HepG2 (cell line): ENCODE measurements around the gene NKAIN4. TPM values are rescaled to one million over a fixed set of nuclear protein-coding genes. Genes with fewer than 3 reads are reported as not detected.

ENCODE experiments used
- ATF2 ChIP-seq: sonication (generic); formaldehyde crosslinking; IDR thresholded peaks from 2 replicates; pipeline ENCODE4 v1.4.0; 2020; ENCODE audit warnings: missing genetic modification reagents
- CBX2 ChIP-seq, 2 experiments: fragments of 200-600 bp in 1 of 2; sonication (generic); formaldehyde crosslinking in 1 of 2; IDR thresholded peaks; 2 replicates each; pipeline versions ENCODE4 v1.7.0 to v1.8.1; 2018 to 2022; ENCODE audit warnings: low read depth in 2 of 2, low read length in 1 of 2, mild to moderate bottlenecking in 1 of 2, missing genetic modification reagents in 1 of 2
- CSRNP1 ChIP-seq: sonication (generic); formaldehyde crosslinking; IDR thresholded peaks from 2 replicates; pipeline ENCODE4 v1.8.1; 2023; ENCODE audit warnings: mild to moderate bottlenecking, missing genetic modification reagents
- ERF ChIP-seq: IDR thresholded peaks from 2 replicates; pipeline ENCODE4 v1.6.1; 2018; ENCODE audit warnings: missing biosample characterization, missing genetic modification reagents
- HIC2 ChIP-seq: sonication (generic); formaldehyde crosslinking; IDR thresholded peaks from 2 replicates; pipeline ENCODE4 v1.9.0; 2022; ENCODE audit warnings: low read depth, missing genetic modification reagents
- ISL2 ChIP-seq: sonication (generic); formaldehyde crosslinking; IDR thresholded peaks from 2 replicates; pipeline ENCODE4 v1.5.0; 2020; ENCODE audit warnings: missing genetic modification reagents
- REST ChIP-seq, 2 experiments: IDR thresholded peaks; 2 replicates each; pipeline ENCODE4 v1.6.1; 2011 to 2012; ENCODE audit warnings: low read length in 2 of 2, borderline replicate concordance in 1 of 2, low read depth in 1 of 2, mild to moderate bottlenecking in 1 of 2, moderate library complexity in 1 of 2
- SNRNP70 ChIP-seq: fragments of 200-400 bp; formaldehyde crosslinking; IDR thresholded peaks from 2 replicates; pipeline ENCODE4 v1.6.1; 2017; ENCODE audit warnings: mild to moderate bottlenecking, low read depth, low read length, moderate library complexity
- TEF ChIP-seq: sonication (generic); formaldehyde crosslinking; IDR thresholded peaks from 2 replicates; pipeline ENCODE4 v1.5.0; 2020; ENCODE audit warnings: missing genetic modification reagents
- TERF1 ChIP-seq: sonication (generic); formaldehyde crosslinking; IDR thresholded peaks from 2 replicates; pipeline ENCODE4 v1.8.0; 2022; ENCODE audit warnings: mild to moderate bottlenecking, missing genetic modification reagents, moderate library complexity
- ZEB1 ChIP-seq: IDR thresholded peaks from 2 replicates; pipeline ENCODE4 v1.6.1; 2012; ENCODE audit warnings: mild to moderate bottlenecking, low read depth, inconsistent platforms; ENCODE audit not compliant: insufficient replicate concordance
- ZNF350 ChIP-seq: sonication (generic); formaldehyde crosslinking; IDR thresholded peaks from 2 replicates; pipeline ENCODE4 v1.4.0; 2020; ENCODE audit warnings: mild to moderate bottlenecking, low read depth, missing genetic modification reagents, borderline replicate concordance
- ZNF446 ChIP-seq: sonication (generic); formaldehyde crosslinking; IDR thresholded peaks from 2 replicates; pipeline ENCODE4 v1.5.0; 2020; ENCODE audit warnings: mild to moderate bottlenecking, missing genetic modification reagents
- ZNF530 ChIP-seq: sonication (generic); formaldehyde crosslinking; IDR thresholded peaks from 2 replicates; pipeline ENCODE4 v1.5.0; 2020; ENCODE audit warnings: low read depth, mild to moderate bottlenecking, missing genetic modification reagents
- ZNF7 ChIP-seq: IDR thresholded peaks from 2 replicates; pipeline ENCODE4 v1.6.1; 2016; ENCODE audit warnings: missing biosample characterization, missing genetic modification reagents
- ZNF83 ChIP-seq: sonication (generic); formaldehyde crosslinking; IDR thresholded peaks from 2 replicates; pipeline ENCODE4 v1.4.0; 2020; ENCODE audit warnings: missing genetic modification reagents, mild to moderate bottlenecking, borderline replicate concordance
- polyA plus RNA-seq, 8 experiments: library from polyadenylated mRNA; depleted of rRNA in 3 of 8; stranded (reverse) in 7 of 8; unstranded in 1 of 8; fragments of >200 nt; fragmentation: Illumina TruSeq in 4 of 8; extraction: Trizol in 4 of 8; gene quantifications; 2 replicates each; pipeline versions ENCODE4 v1.2.1 to v1.2.3, GENCODE V29; 2011 to 2016; ENCODE audit warnings: low read depth in 4 of 8, missing spikeins in 1 of 8, mixed read lengths in 1 of 8; ENCODE audit not compliant: insufficient read depth in 1 of 8
- total RNA-seq, 5 experiments: library from RNA; depleted of rRNA; stranded (reverse); fragments of >200 nt; fragmentation: Illumina TruSeq; extraction: Trizol; gene quantifications; 2 replicates each; pipeline ENCODE4 v1.2.3, GENCODE V29; 2016; ENCODE audit warnings: low read depth in 1 of 5

NKAIN4 gene
- total and polyA plus RNA-seq, 2 of the 13 experiments (the other 11 are each of a cell fraction or from before 2014, with no cell fraction given) = not detected

- TF ChIP-seq HIC2 (CRISPR knock-in tag) (peak; percentile 7), ZNF530 (CRISPR knock-in tag) (no peak), CSRNP1 (peak; percentile 97), ZNF7 (CRISPR knock-in tag) (peak; percentile 44; the same call in 1 of the 2 replicates), CBX2 (IDR thresholded peaks at IDR 0.05; ENCODE audit: low read depth, low read length) (no peak), CBX2 (CRISPR knock-in tag; IDR thresholded peaks at IDR 0.05; ENCODE audit: low read depth) (0 out of 2 replicates have a peak, but pooled peaks have one; percentile 56), ZNF83 (peak; percentile 91; the same call in 1 of the 2 replicates), ZNF350 (CRISPR knock-in tag) (peak; percentile 84; the same call in 1 of the 2 replicates), ZEB1 (peak; percentile 72), ATF2 (CRISPR knock-in tag) (peak; percentile 67), REST (IDR thresholded peaks at IDR 0.05; ENCODE audit: borderline replicate concordance in 1 of 2, low read depth in 1 of 2, low read length in 2 of 2) (peak in 1 of 2 experiments; percentile 25; a peak in 1 of 4 replicates), ERF (CRISPR knock-in tag) (peak; percentile 97), ZNF446 (CRISPR knock-in tag) (no peak; the same call in 1 of the 2 replicates), TERF1 (CRISPR knock-in tag) (no peak; the same call in 1 of the 2 replicates), TEF (peak; percentile 84), ISL2 (peak; percentile 82), SNRNP70 (no peak)
These were observed 38.0 kb downstream of the NKAIN4 start, which contains the start of gene YTHDF1 (continued) for GRCh38 chr20:63216041-63216848.
